Measurements from ENCODE around the gene SMIM15.

Gene SMIM15

DNA sequence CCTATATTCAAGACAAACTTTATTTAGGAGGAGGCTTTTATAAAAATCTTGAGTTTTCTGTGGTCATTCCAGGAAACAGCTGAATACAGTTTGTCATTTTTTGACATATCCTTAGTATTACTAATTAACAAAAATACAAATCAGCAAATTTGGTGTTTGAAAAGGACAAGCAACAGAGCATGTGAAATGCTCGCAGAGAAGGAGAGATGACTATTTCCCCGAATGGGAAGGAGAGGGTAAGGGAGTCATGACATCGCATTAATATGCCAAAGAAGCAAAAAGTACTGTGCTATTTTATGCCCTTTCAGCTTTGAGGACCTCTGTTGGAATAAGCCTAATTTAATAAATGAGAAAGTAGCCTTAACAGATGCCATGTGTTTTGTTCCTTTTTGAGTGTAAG is 1.8 kb downstream of the SMIM15 start:
- FAIRE-seq: no peak
- DNase-seq (ENCODE audit: low spot score): no peak

DNA sequence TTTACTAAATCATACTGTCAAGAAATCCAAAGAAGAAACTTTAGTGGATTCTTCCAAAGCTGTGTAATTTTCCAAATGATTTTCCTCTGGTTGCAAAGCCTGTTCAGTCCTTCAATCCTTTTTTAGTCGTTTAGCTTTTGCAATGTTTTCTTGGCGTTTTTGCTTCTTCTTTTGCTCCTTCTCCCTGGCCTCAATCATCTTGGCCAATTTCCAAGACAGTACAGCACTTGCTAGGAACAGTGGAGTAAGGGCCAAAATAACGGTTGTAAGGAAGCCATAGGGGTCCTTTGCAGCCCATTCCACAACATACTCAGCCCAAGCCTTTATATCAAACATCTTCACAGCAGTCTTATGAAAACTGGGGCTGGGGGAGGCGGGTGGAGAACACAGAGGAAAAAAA is 2.4 kb downstream of the SMIM15 start:
- FAIRE-seq (no peak), DNase-seq (ENCODE audit: low spot score) (no peak)

DNA sequence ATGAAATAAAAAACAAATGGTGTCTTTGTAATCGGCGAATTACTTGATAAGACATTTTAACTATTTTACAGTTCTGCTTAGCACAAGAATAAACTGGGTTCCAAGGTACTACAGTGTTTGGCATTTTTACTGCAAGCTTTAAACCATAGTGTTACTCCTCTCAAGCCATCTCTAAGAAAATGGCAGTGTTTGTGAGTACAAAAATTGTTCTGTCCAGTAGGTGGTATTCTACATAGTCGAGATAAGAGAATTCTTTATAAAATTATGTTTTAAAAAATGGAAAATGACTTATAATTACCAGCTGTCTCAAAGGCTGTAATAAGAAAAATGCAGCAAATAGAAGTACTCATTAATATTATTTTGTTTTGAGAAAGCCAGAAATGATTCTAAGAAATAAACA is 3.2 kb downstream of the SMIM15 start:
- FAIRE-seq: no peak

DNA sequence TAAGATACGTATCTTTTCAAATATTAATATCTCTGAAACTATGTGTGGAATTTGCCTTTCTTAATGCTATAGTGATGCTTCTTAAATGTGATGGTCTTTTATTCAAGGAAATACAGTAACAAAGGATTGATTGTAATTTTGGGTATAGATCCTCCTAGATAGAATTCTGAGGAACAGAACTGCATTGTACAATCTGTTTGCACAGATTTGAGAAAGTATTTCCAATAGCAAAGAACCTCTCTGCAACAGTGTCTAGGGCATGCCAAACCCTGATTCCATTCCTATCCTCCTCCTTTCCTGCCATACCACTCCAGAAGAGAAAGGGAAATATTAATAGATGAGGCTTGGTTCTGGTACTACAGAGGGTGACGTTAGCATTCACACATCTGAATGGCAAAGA is 10.4 kb downstream of the SMIM15 start:
- FAIRE-seq (no peak), DNase-seq (ENCODE audit: low spot score) (no peak)

More for the DNA sequence above, 3.2 kb downstream of the SMIM15 start:
- DNase-seq (ENCODE audit: low spot score): no peak

DNA sequence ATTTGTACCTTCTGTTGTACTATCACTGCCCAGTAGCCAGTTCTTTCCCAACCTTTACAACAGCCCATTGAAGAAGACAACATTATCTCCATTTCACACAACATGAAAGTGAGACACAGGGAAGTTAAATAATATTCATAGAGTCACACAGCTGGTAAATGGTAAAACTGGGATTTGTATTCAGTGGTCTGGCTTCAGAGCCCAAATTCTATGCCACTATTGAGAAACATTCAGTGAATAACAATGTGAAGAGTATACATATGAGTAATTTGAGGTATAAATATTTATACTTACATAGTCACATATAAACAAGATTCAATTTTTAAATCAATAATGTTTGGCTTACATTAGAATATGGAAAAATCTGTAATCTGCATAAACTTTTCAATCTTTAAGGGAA is 13.8 kb downstream of the SMIM15 start:
- FAIRE-seq (no peak), DNase-seq (ENCODE audit: low spot score) (no peak)

DNA sequence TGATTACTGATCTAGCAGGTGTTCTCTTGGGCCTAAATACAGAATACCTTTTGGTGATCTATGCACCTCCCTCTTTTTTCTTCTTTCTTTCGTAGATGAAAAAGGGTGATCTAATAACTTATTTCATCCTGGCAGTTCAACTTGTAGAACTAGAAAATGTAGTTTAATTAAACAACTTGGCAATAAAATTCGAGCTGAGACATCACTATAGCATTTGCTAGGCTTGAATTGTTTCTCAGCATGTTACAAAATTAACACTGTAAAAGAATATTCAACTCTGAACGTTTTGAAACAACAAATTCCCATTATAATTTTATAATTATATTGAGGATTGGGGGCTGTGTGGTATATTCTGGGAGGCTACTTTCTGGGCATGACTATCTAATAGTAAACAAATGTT is 19.5 kb downstream of the SMIM15 start:
- no peak for FAIRE-seq
- DNase-seq (ENCODE audit: low spot score): no peak

DNA sequence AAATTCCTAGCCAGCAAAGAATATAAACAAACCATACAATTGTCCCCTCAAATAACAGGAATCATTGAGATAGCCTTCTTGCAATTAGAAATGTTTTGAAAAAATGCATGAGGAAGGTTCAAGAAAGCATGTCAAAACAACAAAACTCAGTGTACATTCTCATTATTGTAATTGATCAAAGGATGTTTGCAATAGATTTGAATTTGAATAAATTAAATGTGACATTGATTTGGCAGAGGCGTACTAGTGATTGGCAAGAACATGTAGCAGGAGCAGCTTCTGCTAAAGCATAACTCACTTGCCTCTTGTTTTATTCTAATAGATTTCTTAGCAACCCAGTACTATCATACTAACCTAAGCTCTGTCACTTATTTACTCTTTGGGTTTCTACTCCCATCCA is 19.9 kb downstream of the SMIM15 start:
- DNase-seq (ENCODE audit: low spot score) (no peak), FAIRE-seq (no peak)

DNA sequence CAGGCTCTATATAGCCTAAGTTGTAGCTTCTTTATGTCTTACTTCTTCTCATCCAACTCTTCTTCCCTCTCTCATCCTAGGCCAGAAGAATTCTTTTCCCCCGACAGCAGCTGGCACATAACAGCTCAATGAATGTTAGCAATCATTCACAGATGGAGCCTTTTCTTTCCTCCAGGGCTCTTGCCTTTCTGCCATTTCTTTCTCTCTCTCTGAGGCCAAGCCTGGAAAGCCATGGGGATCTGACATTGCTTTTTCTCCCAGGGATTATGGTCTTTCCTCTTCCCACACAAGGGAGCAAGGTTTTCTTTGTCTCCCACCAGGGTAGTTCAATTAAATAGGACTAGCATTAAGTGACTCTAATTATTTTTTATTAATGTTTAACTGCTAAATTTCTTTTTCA is 20.5 kb downstream of the SMIM15 start:
- no peak for DNase-seq (ENCODE audit: low spot score)
- FAIRE-seq: no peak

DNA sequence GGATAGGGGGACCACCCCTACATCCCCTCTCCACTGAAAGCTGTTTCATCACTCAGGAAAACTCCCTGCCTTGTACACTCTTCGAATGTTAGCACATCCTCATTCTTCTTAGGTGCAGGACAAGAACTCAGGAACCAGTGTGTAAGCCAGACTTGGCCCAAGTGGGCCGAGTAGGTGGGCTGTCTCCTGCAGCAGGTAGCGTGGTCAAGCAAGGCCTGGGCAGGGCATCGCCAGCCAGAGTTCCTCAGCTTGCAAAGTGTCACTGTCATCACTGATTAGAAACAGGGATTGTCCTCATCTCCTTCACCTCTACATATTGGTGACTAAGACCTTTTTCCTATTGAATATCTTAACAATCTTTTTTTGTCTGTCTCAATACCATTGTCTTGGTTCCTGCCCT is 22.3 kb downstream of the SMIM15 start:
- DNase-seq (ENCODE audit: low spot score): no peak
- FAIRE-seq: no peak

DNA sequence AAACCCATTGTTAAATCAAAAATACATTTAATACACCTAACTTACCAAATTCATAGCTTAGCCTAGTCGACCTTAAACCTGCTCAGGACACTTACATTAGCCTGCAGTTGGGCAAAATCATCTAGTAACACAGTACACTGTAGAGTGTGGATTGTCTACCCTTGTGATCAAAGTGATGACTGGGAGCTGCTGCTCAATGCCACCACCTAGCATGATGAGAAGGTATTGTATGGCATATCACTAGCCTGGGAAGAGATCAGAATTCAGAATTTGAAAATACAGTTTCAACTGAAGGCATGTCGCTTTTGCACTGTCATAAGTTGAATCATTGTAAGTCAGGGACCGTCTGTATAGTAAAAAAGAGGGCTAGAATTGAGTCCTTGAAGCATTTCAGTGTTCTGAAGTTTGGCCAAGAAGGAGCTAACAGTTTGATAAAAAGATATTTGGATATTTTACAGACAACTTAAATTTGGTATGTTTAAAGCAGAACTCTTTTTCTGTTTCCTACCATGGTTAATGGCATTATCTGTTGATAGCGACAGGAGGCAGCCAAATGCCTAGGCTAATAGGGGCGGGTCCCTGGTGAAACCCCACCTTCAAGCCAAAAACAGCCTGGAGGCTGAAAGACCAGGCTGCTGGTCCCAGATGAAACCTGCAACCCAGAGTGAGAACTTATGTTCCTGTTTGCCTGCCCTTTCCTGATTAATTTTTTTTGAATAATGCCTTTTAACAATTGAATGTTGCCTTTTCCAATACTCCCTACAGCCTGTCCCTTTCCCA is 23.0 kb downstream of the SMIM15 start:
- DNase-seq (ENCODE audit: low spot score): no peak
- FAIRE-seq: no peak

DNA sequence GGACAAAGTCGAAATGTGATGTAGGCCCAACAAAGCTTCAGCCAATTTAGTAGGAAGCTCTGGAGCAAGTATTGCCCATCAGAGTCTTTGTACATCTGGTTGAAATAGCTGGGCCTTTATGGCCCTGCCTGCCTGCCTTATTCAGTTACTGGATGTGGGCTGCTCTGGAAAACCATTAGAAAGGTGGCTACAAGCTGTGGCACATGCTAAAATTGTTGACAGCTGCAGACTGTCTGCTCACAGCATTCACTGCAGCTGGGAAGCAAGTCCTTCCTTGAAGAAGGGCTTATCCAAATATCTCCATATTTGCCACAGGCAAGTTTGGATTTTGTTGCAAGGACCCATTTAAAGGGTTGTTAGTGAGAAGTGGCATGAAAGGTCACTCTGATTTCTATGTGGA is 24.4 kb downstream of the SMIM15 start:
- DNase-seq (ENCODE audit: low spot score): no peak
- no peak for FAIRE-seq

DNA sequence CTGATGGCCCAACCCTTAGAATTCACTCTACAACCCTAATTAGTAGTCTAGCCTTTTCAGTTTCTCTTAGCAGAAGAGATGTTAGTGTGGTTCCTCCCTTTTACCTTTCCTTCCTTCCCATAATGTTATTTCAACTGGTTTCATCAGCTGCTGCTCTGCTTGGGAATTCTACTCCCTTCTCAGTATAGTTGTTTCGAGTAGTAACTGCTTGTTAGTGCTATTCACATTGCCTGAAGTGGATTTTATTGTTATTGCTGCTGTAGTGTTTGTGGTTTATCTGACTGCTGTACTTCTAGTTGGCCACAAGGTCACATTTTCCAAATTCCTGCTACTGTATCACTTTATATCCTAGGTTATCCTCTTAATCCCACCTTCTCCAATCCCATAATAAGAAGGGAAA is 29.7 kb downstream of the SMIM15 start:
- FAIRE-seq (no peak), DNase-seq (ENCODE audit: low spot score) (no peak)

DNA sequence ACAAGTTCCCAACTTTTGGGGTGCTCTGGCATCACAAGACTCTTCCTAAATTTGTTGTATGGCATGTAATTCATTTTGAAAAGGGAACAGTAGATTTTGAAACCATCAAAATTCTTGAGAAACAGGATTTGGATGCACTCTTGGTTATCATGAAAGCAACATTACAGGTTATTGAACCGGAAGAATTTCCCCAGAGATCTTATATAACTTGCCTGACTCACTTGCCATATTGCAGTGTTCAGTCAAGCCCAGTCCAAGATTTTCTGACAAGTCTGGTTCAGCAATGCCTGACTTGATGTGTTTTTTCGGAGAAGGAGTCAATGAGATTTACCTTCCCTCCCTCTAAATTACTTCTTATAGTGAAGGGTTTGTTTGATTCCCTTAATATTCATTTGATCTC is 32.0 kb downstream of the SMIM15 start:
- DNase-seq (ENCODE audit: low spot score) (no peak), FAIRE-seq (no peak)

DNA sequence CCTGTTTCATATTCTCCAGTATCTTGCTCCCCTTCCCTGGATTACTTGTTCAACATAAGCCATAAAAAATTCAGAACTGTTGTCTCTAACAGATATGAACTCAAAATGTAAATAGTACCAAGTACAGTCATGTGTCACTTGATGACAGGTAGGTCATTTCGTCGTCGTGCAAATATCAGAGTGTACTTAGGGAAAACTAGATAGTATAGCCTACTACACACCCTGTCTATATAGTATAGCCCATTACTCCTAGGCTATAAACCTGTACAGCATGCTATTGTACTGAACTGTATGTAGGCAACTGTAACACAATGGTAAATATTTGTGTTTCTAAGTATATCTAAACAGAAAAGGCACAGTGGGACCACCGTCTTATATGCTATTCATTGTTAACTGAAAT is 39.1 kb downstream of the SMIM15 start:
- FAIRE-seq: no peak

DNA sequence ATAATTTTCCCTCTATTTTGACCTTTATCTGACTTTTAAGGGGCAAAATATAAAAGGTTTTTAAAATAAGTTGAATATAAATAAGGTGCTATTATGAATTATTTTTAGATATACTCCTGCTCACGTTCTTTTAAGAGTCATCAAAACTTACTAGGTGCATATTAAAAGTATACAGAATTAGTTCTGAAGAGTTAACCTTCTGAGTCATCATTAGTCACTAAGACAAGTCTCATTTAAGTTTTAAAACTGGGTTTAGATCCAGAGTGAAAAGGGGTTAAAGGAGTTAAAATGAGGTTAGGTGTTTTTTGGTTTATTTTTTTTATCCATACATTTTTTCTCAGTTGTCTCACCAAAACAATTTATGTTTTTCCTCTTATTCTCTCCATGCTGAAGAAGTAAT is 41.7 kb downstream of the SMIM15 start:
- FAIRE-seq: no peak

More for the DNA sequence above, 39.1 kb downstream of the SMIM15 start:
- no peak for DNase-seq (ENCODE audit: low spot score)

DNA sequence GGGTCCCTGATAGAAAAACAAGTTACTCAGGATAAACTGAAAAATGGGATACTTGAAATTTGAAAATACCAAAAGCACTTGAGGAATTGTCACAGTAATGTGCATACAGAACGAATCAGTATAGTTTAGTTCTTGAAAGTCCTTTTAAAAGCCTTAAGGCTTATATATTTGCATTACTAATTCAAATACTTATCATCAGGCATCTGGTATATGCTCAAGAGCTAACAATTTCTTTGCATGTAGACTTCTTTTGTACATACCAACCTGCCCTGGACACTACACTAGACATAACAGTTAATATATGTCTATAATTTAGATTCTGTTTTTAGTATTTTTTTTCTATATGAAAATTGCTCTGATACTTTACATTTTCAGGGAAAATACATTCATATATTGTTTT is 43.2 kb downstream of the SMIM15 start:
- no peak for FAIRE-seq

More for the DNA sequence above, 41.7 kb downstream of the SMIM15 start:
- no peak for DNase-seq (ENCODE audit: low spot score)

DNA sequence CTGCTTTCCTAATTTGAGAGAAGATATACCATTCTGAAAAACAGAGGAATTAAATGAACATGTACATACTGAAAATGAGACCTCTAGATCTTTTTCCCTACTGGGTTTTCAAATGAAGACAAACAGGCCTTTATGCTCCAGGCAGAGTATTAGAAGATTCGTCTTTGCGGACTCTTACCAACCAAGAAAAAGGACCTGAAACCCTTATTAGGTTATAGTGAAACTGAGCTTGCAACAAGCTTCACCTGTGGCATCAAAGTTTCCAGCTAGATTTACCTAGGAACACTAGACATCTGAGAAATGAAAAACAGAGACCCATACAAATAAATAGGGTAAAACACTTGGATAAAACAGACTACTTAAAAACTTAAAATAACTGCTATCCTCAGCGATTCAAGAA is 46.3 kb downstream of the SMIM15 start:
- FAIRE-seq: no peak

More for the DNA sequence above, 43.2 kb downstream of the SMIM15 start:
- DNase-seq (ENCODE audit: low spot score): no peak

DNA sequence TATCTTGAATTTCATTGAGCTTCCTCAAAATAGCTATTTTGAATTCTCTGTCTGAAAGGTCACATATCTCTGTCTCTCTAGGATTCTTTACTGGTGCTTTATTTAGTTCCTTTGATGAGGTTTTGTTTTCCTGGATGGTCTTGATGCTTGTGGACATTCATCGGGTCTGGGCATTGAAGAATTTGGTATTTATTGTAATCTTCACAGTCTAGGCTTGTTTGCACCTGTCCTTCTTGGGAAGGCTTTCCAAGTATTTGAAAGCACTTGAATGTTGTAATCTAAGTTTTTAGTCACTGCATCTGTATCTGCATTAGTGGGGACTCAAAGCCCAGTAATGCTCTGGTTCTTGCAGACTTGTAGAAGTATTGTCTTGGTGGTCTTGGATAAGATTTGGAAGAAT is 47.8 kb downstream of the SMIM15 start:
- DNase-seq (ENCODE audit: low spot score) (no peak), FAIRE-seq (no peak)

More for the DNA sequence above, 46.3 kb downstream of the SMIM15 start:
- no peak for DNase-seq (ENCODE audit: low spot score)

Measured in RCC 7860 (cell line).